Activated CD4-positive, alpha-beta T cell treated with anti-CD3 and anti-CD28 coated beads, Interleukin-2, amount 50 U/mL, for 4 hours (primary cell): ENCODE data around the gene SLC5A3.
A peak's percentile ranks its signal among the peaks of the same experiment; 100 is the strongest.

Source experiments
- DNase-seq, 2 experiments: peaks; one replicate each; pipeline ENCODE4 v3.0.0-alpha.2; 2020

The SLC5A3 gene

GRCh38 chr21:34073032-34073748 lies at the start of gene SLC5A3, which contains the start of gene MRPS6:
SLC5A3 (plus strand) TSS chr21:34073578; CDS start chr21:34095199, 21,621 bp downstream.
MRPS6 (plus strand) TSS chr21:34073578; CDS start chr21:34073701, 123 bp downstream.
- peak; percentile 51 to 62 for DNase-seq

GRCh38 chr21:34023691-34024373 lies 49.5 kb upstream of the SLC5A3 start:
- no peak for DNase-seq

- DNase-seq = no peak
Measured at GRCh38 chr21:34024374-34024693, 49.0 kb upstream of the SLC5A3 start.

GRCh38 chr21:34027721-34028461 lies 45.5 kb upstream of the SLC5A3 start:
- no peak for DNase-seq

- peak; percentile 25 to 27 for DNase-seq
Measured at GRCh38 chr21:34029743-34030528, 43.4 kb upstream of the SLC5A3 start.

- DNase-seq = no peak
Measured at GRCh38 chr21:34031835-34032370, 41.5 kb upstream of the SLC5A3 start.

- no peak for DNase-seq
Measured at GRCh38 chr21:34034369-34035014, 38.9 kb upstream of the SLC5A3 start.

- DNase-seq = no peak
Measured at GRCh38 chr21:34035619-34036354, 37.6 kb upstream of the SLC5A3 start.

- DNase-seq = no peak
Measured at GRCh38 chr21:34037009-34037795, 36.2 kb upstream of the SLC5A3 start.

GRCh38 chr21:34039678-34040382 lies 33.5 kb upstream of the SLC5A3 start:
- DNase-seq = no peak

- no peak for DNase-seq
Measured at GRCh38 chr21:34042735-34043134, 30.6 kb upstream of the SLC5A3 start.

GRCh38 chr21:34043333-34043732 lies 30.0 kb upstream of the SLC5A3 start:
- no peak for DNase-seq

GRCh38 chr21:34046917-34047316 lies 26.5 kb upstream of the SLC5A3 start:
- no peak for DNase-seq

- no peak for DNase-seq
Measured at GRCh38 chr21:34047835-34048234, 25.5 kb upstream of the SLC5A3 start.

GRCh38 chr21:34052171-34052570 lies 21.2 kb upstream of the SLC5A3 start:
- no peak for DNase-seq

GRCh38 chr21:34054259-34054658 lies 19.1 kb upstream of the SLC5A3 start:
- DNase-seq = no peak

- no peak for DNase-seq
Measured at GRCh38 chr21:34055615-34056014, 17.8 kb upstream of the SLC5A3 start.

GRCh38 chr21:34061983-34062382 lies 11.4 kb upstream of the SLC5A3 start:
- DNase-seq = no peak

- no peak for DNase-seq
Measured at GRCh38 chr21:34065027-34065426, 8.4 kb upstream of the SLC5A3 start.

GRCh38 chr21:34071683-34072082 lies 1.7 kb upstream of the SLC5A3 start:
- DNase-seq = no peak
